WTC11 (cell line): ENCODE results near the gene KLRD1. TPM values are rescaled to one million over a fixed set of nuclear protein-coding genes. Genes with fewer than 3 reads are reported as not detected.
A peak's percentile ranks its signal among the peaks of the same experiment; 100 is the strongest.
"Not testable (repeated sequence)": the region's sequence is repeated elsewhere in the genome, so short reads cannot be mapped to it uniquely, and the experiment has no call there.

Experiments used
- ATAC-seq: fragments of 200-7000 bp; cut with Tn5 transposase; 2 replicates; pipeline ENCODE4 v1.10.0; 2021; ENCODE audit warnings: mild to moderate bottlenecking, moderate library complexity
- CTCF ChIA-PET: fragments of 300-600 bp; sonication (Branson Sonifier 250); formaldehyde crosslinking; loops from one replicate; lab custom pipeline; 2021; ENCODE audit warnings: antibody characterized with exemption; lab: Charles Lee
- POLR2A ChIA-PET: fragments of 350-600 bp; sonication (Branson Sonifier 250); formaldehyde crosslinking; loops from one replicate; lab custom pipeline; 2021; ENCODE audit warnings: antibody characterized with exemption; lab: Charles Lee
- DNase-seq: peaks from one replicate; pipeline ENCODE4 v3.0.0; 2021; ENCODE audit warnings: low spot score
- H3K27ac Mint-ChIP-seq: 2 replicates; pipeline ENCODE4 v1.8.0; 2021; ENCODE audit warnings: mixed read lengths
- H3K27me3 Mint-ChIP-seq: 2 replicates; pipeline ENCODE4 v1.8.0; 2021; ENCODE audit warnings: low read depth, mild to moderate bottlenecking, moderate library complexity, mixed read lengths
- H3K36me3 Mint-ChIP-seq: 2 replicates; pipeline ENCODE4 v1.8.0; 2021; ENCODE audit warnings: mixed read lengths
- H3K4me1 Mint-ChIP-seq: 2 replicates; pipeline ENCODE4 v1.8.0; 2022; ENCODE audit warnings: mixed read lengths
- H3K4me3 Mint-ChIP-seq: 2 replicates; pipeline ENCODE4 v1.8.0; 2021; ENCODE audit warnings: mild to moderate bottlenecking, moderate library complexity, mixed read lengths
- H3K9me3 Mint-ChIP-seq: 2 replicates; pipeline ENCODE4 v1.8.0; 2021; ENCODE audit warnings: mixed read lengths
- AFF4 ChIP-seq: sonication (generic); formaldehyde crosslinking; IDR thresholded peaks from 2 replicates; pipeline ENCODE4 v1.8.1; 2023; ENCODE audit warnings: mild to moderate bottlenecking, missing genetic modification reagents, borderline replicate concordance
- AR ChIP-seq: fragments of 250-450 bp; sonication (Bioruptor Pico); IDR thresholded peaks from 2 replicates; pipeline ENCODE4 v1.9.0; 2021; ENCODE audit warnings: mild to moderate bottlenecking
- EMX1 ChIP-seq: fragments of 250-450 bp; sonication (Bioruptor Pico); IDR thresholded peaks from 2 replicates; pipeline ENCODE4 v1.8.0; 2021; ENCODE audit warnings: mild to moderate bottlenecking
- HMGA2 ChIP-seq: fragments of 250-450 bp; sonication (Bioruptor Pico); IDR thresholded peaks from 2 replicates; pipeline ENCODE4 v1.4.0; 2021; ENCODE audit warnings: mild to moderate bottlenecking, moderate library complexity
- NFE2L1 ChIP-seq: sonication (generic); formaldehyde crosslinking; IDR thresholded peaks from 2 replicates; pipeline ENCODE4 v1.8.1; 2023; ENCODE audit warnings: missing genetic modification reagents
- NR1H2 ChIP-seq: sonication (generic); formaldehyde crosslinking; IDR thresholded peaks from 2 replicates; pipeline ENCODE4 v1.9.0; 2021; ENCODE audit warnings: mild to moderate bottlenecking, moderate library complexity, missing genetic modification reagents
- OVOL2 ChIP-seq: fragments of 250-450 bp; sonication (Bioruptor Pico); IDR thresholded peaks from 2 replicates; pipeline ENCODE4 v1.9.0; 2021; ENCODE audit warnings: mild to moderate bottlenecking, borderline replicate concordance
- SP1 ChIP-seq: sonication (generic); formaldehyde crosslinking; conservative IDR thresholded peaks from 2 replicates; pipeline ENCODE4 v1.8.1; 2022; ENCODE audit warnings: missing genetic modification reagents
- STAT6 ChIP-seq: sonication (generic); formaldehyde crosslinking; conservative IDR thresholded peaks from 2 replicates; pipeline ENCODE4 v1.8.1; 2023; ENCODE audit warnings: mild to moderate bottlenecking, low read depth, missing genetic modification reagents, moderate library complexity
- ZNF219 ChIP-seq: sonication (generic); formaldehyde crosslinking; IDR thresholded peaks from 2 replicates; pipeline ENCODE4 v1.8.0; 2023; ENCODE audit warnings: missing genetic modification reagents, mild to moderate bottlenecking, borderline replicate concordance
- total RNA-seq: library from RNA; stranded (reverse); gene quantifications from 3 replicates; pipeline ENCODE4 v1.2.3, GENCODE V29; 2021
- TF ChIP-seq, protein P1 (sequence below): sonication (generic); formaldehyde crosslinking; IDR thresholded peaks from 2 replicates; pipeline ENCODE4 v1.8.0; 2022; ENCODE audit warnings: mild to moderate bottlenecking, missing genetic modification reagents
- TF ChIP-seq, protein P2 (sequence below): sonication (generic); formaldehyde crosslinking; IDR thresholded peaks from 2 replicates; pipeline ENCODE4 v1.8.0; 2022; ENCODE audit warnings: mild to moderate bottlenecking, missing genetic modification reagents
- TF ChIP-seq, protein P3 (sequence below): sonication (generic); formaldehyde crosslinking; conservative IDR thresholded peaks from 2 replicates; pipeline ENCODE4 v1.8.1; 2022; ENCODE audit warnings: mild to moderate bottlenecking, missing genetic modification reagents

Gene KLRD1
- total RNA-seq, 1 experiment from 2014 or later: 0.55 TPM

DNA sequence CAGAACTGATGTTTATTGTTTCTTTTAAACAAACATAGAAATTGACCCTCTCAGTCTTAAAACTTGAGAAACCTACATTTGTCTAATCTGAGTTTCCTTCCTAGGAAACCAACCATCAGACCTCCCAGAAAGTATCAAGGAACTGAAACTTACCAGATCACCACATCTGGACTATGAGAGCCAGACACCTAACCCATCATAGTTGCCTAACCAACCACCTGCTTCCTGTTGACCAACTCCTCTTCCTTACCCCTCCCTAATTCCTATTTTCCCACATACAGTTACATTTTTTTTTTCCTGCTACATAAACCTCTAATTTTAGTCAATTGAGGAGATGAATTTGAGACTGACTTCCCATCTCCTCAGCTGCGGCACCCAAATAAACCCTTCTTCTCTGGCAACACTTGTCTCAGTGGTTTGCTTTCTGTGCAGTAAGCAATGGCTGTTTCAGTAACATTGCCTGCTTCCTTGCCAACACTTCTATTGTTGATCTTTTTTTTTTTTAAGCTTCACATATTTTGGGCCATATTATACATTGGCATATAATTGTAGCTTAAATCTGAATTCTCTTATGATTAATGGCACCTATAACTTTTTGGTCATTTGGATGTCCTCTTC, 34.3 kb downstream of the KLRD1 start:
- Mint-ChIP-seq H3K4me1 (peaks cover 14% of the 10 kb centered on the region), H3K27ac (no peak overlapping the region), H3K36me3 (peaks cover 3% of the 10 kb centered on the region), H3K9me3 (peaks cover 22% of the 10 kb centered on the region), H3K4me3 (no peak overlapping the region), H3K27me3 (no peaks in the 10 kb centered on the region; the same call in 1 of the 2 replicates)
- POLR2A ChIA-PET: no interaction called here
- ATAC-seq (no peak), DNase-seq (no peak)
- TF ChIP-seq EMX1 (no peak), AFF4 (CRISPR knock-in tag) (no peak), ZNF219 (no peak), OVOL2 (CRISPR knock-in tag) (no peak), STAT6 (CRISPR knock-in tag) (no peak)
- TF ChIP-seq, protein P1, sequence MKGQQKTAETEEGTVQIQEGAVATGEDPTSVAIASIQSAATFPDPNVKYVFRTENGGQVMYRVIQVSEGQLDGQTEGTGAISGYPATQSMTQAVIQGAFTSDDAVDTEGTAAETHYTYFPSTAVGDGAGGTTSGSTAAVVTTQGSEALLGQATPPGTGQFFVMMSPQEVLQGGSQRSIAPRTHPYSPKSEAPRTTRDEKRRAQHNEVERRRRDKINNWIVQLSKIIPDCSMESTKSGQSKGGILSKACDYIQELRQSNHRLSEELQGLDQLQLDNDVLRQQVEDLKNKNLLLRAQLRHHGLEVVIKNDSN: no peak
- CTCF ChIA-PET: no interaction called here

GRCh38 chr12:10351457-10351856, 43.8 kb downstream of the KLRD1 start:
- H3K27me3 Mint-ChIP-seq, POLR2A ChIA-PET, ATAC-seq, H3K27ac Mint-ChIP-seq, DNase-seq, CTCF ChIA-PET, H3K4me3 Mint-ChIP-seq: not testable (repeated sequence)
- Mint-ChIP-seq H3K4me1 (peaks cover 16% of the 10 kb centered on the region), H3K36me3 (peaks cover 19% of the 10 kb centered on the region), H3K9me3 (peaks cover 34% of the 10 kb centered on the region)

- H3K4me1 Mint-ChIP-seq: peaks cover 21% of the 10 kb centered on the region
- peak overlapping the region; percentile 53; the same call in 1 of the 2 replicates for H3K27ac Mint-ChIP-seq
- ChIA-PET CTCF (no interaction called here), POLR2A (no interaction called here)
- DNase-seq (no peak), ATAC-seq (peak; percentile 47)
- H3K4me3 Mint-ChIP-seq: no peak overlapping the region
- H3K9me3 Mint-ChIP-seq: peaks cover 37% of the 10 kb centered on the region
- TF ChIP-seq NR1H2 (CRISPR knock-in tag): no peak
- no peak for TF ChIP-seq HMGA2 (CRISPR knock-in tag)
- TF ChIP-seq, protein P1: no peak
- TF ChIP-seq, protein P2, sequence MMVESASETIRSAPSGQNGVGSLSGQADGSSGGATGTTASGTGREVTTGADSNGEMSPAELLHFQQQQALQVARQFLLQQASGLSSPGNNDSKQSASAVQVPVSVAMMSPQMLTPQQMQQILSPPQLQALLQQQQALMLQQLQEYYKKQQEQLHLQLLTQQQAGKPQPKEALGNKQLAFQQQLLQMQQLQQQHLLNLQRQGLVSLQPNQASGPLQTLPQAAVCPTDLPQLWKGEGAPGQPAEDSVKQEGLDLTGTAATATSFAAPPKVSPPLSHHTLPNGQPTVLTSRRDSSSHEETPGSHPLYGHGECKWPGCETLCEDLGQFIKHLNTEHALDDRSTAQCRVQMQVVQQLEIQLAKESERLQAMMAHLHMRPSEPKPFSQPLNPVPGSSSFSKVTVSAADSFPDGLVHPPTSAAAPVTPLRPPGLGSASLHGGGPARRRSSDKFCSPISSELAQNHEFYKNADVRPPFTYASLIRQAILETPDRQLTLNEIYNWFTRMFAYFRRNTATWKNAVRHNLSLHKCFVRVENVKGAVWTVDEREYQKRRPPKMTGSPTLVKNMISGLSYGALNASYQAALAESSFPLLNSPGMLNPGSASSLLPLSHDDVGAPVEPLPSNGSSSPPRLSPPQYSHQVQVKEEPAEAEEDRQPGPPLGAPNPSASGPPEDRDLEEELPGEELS (CRISPR knock-in tag): no peak
- TF ChIP-seq SP1 (CRISPR knock-in tag): no peak
- TF ChIP-seq EMX1: no peak
- TF ChIP-seq NFE2L1 (CRISPR knock-in tag): no peak
- TF ChIP-seq, protein P3, sequence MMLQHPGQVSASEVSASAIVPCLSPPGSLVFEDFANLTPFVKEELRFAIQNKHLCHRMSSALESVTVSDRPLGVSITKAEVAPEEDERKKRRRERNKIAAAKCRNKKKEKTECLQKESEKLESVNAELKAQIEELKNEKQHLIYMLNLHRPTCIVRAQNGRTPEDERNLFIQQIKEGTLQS (CRISPR knock-in tag): no peak
- no peak for TF ChIP-seq AR (CRISPR knock-in tag)
- H3K27me3 Mint-ChIP-seq: no peaks in the 10 kb centered on the region; the same call in 1 of the 2 replicates
- H3K36me3 Mint-ChIP-seq: peaks cover 33% of the 10 kb centered on the region
Measured at GRCh38 chr12:10354071-10354470, 46.4 kb downstream of the KLRD1 start.
